ENCODE results near the gene TMEM171. TPM values are rescaled to one million over a fixed set of nuclear protein-coding genes. Genes with fewer than 3 reads are reported as not detected.

The TMEM171 gene
- total RNA-seq, 2 donors from 2014 or later = 0.57 to 0.73 TPM

DNA sequence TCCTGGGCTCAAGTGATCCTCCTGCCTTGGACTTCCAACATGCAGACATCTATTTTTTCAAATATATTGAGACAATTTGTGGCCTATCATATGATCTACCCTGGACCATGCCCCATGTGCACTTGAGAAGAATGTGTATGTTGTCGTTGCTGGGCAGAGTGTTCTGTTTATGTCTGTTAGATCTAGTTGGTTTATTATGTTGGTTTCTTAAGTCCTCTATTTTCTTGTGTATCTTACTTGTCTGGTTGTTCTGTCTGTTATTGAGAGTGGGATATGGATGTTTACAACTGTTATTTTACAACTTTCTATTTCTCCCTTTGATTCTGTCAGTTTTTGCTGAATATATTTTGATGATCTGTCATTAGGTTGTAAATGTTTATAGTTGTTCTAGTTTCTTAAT, 10.2 kb upstream of the TMEM171 start:
- WGBS, 2 experiments (ENCODE audit: insufficient coverage in 1 of 2, insufficient read length in 1 of 2) = 86% methylated on average over 1 of the region's 1 CpG; no CpG with 5 or more reads in 1 of the 2 experiments
- no peaks in the 10 kb centered on the region for H3K36me3 Mint-ChIP-seq (ENCODE audit: low read depth)
- DNase-seq = no peak
- no peak overlapping the region for H3K4me3 Mint-ChIP-seq
- H3K4me1 ChIP-seq (ENCODE audit: control insufficient read depth, insufficient read depth, low read length) = no peaks in the 10 kb centered on the region
- H3K9me3 Mint-ChIP-seq = peaks cover 5% of the 10 kb centered on the region
- H3K27ac ChIP-seq (ENCODE audit: low read depth, low read length) = no peak overlapping the region
- H3K27ac Mint-ChIP-seq = no peak overlapping the region
- H3K4me1 Mint-ChIP-seq = no peaks in the 10 kb centered on the region
- peaks cover 9% of the 10 kb centered on the region for H3K27me3 Mint-ChIP-seq (ENCODE audit: insufficient read depth)
- H3K36me3 ChIP-seq (ENCODE audit: control insufficient read depth, insufficient read depth, low read length) = no peaks in the 10 kb centered on the region
- no peak overlapping the region for H3K4me3 ChIP-seq (ENCODE audit: low read length)
- peaks cover 4% of the 10 kb centered on the region for H3K27me3 ChIP-seq (ENCODE audit: control insufficient read depth, insufficient read depth, low read length, poor library complexity, severe bottlenecking)
- H3K9me3 ChIP-seq (ENCODE audit: control insufficient read depth, low read length) = peaks cover 5% of the 10 kb centered on the region
- H3K9ac ChIP-seq (ENCODE audit: extremely low read depth, low read length, poor library complexity, severe bottlenecking) = no peak overlapping the region
- TF ChIP-seq, protein P1, sequence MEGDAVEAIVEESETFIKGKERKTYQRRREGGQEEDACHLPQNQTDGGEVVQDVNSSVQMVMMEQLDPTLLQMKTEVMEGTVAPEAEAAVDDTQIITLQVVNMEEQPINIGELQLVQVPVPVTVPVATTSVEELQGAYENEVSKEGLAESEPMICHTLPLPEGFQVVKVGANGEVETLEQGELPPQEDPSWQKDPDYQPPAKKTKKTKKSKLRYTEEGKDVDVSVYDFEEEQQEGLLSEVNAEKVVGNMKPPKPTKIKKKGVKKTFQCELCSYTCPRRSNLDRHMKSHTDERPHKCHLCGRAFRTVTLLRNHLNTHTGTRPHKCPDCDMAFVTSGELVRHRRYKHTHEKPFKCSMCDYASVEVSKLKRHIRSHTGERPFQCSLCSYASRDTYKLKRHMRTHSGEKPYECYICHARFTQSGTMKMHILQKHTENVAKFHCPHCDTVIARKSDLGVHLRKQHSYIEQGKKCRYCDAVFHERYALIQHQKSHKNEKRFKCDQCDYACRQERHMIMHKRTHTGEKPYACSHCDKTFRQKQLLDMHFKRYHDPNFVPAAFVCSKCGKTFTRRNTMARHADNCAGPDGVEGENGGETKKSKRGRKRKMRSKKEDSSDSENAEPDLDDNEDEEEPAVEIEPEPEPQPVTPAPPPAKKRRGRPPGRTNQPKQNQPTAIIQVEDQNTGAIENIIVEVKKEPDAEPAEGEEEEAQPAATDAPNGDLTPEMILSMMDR (conservative IDR thresholded peaks at IDR 0.05) = no peak

DNA sequence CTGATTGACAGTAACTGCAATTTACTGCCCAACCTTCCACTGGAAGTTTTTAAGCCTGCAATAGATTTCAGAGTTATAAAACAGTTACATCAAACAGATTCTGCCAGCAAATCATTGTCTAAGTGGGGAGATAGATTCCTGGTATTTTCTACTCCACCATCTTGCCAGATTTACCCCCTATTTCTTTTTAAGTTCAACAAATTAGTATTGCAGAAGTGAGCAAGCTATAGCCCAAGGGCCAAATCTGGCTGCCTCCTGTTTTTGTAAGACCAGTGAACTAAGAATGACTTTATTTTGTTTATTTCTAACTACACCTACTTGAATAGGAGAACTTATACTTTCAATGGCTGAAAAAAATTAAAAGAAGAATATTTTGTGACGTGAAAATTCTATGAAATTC, 8.8 kb upstream of the TMEM171 start:
- Histone ChIP-seq H3K27me3 (ENCODE audit: control insufficient read depth, insufficient read depth, low read length, poor library complexity, severe bottlenecking) (peaks cover 13% of the 10 kb centered on the region), H3K36me3 (ENCODE audit: control insufficient read depth, insufficient read depth, low read length) (no peaks in the 10 kb centered on the region), H3K4me1 (ENCODE audit: control insufficient read depth, insufficient read depth, low read length) (no peaks in the 10 kb centered on the region), H3K27ac (ENCODE audit: low read depth, low read length) (no peak overlapping the region), H3K4me3 (ENCODE audit: low read length) (no peak overlapping the region), H3K9me3 (ENCODE audit: control insufficient read depth, low read length) (peaks cover 5% of the 10 kb centered on the region), H3K9ac (ENCODE audit: extremely low read depth, low read length, poor library complexity, severe bottlenecking) (no peak overlapping the region)
- TF ChIP-seq, protein P1 (conservative IDR thresholded peaks at IDR 0.05) = no peak
- WGBS, 2 experiments (ENCODE audit: insufficient coverage in 1 of 2, insufficient read length in 1 of 2) = 97 to 100% methylated on average over 1 of the region's 1 CpG
- Mint-ChIP-seq H3K4me1 (no peaks in the 10 kb centered on the region), H3K9me3 (peaks cover 5% of the 10 kb centered on the region), H3K4me3 (no peak overlapping the region), H3K27ac (no peak overlapping the region), H3K27me3 (ENCODE audit: insufficient read depth) (peaks cover 18% of the 10 kb centered on the region), H3K36me3 (ENCODE audit: low read depth) (no peaks in the 10 kb centered on the region)
- DNase-seq = no peak

DNA sequence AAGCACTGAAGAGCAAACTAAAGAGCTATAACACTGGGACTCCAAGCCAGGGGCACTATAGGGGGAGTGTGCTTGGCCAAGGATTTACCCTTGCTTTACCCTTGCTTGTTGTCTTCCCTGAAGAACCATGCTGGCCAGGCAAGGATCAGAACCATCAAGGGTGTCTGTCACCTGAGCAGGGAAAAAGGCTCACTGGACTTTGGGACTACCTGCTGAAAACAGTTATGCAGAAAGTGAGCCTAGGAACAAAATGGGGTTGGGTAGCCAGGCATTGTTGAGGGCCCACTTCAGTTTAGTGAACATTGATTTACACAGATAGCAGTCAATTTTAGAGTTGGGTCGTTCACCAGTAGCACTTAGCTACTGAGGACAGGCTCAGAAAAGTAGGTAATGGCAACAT, 8.0 kb upstream of the TMEM171 start:
- no peak for DNase-seq
- no peaks in the 10 kb centered on the region for H3K4me1 ChIP-seq (ENCODE audit: control insufficient read depth, insufficient read depth, low read length)
- H3K36me3 Mint-ChIP-seq (ENCODE audit: low read depth) = no peaks in the 10 kb centered on the region
- TF ChIP-seq, protein P1 (conservative IDR thresholded peaks at IDR 0.05) = no peak
- no peak overlapping the region for H3K4me3 Mint-ChIP-seq
- WGBS, 2 experiments (ENCODE audit: insufficient coverage in 1 of 2, insufficient read length in 1 of 2) = 85 to 90% methylated on average over 1 of the region's 1 CpG
- H3K27ac ChIP-seq (ENCODE audit: low read depth, low read length) = no peak overlapping the region
- no peak overlapping the region for H3K4me3 ChIP-seq (ENCODE audit: low read length)
- H3K27me3 ChIP-seq (ENCODE audit: control insufficient read depth, insufficient read depth, low read length, poor library complexity, severe bottlenecking) = peaks cover 21% of the 10 kb centered on the region
- peaks cover 25% of the 10 kb centered on the region for H3K27me3 Mint-ChIP-seq (ENCODE audit: insufficient read depth)
- peaks cover 5% of the 10 kb centered on the region for H3K9me3 ChIP-seq (ENCODE audit: control insufficient read depth, low read length)
- H3K4me1 Mint-ChIP-seq = no peaks in the 10 kb centered on the region
- no peaks in the 10 kb centered on the region for H3K36me3 ChIP-seq (ENCODE audit: control insufficient read depth, insufficient read depth, low read length)
- no peak overlapping the region for H3K27ac Mint-ChIP-seq
- H3K9ac ChIP-seq (ENCODE audit: extremely low read depth, low read length, poor library complexity, severe bottlenecking) = no peak overlapping the region
- H3K9me3 Mint-ChIP-seq = peaks cover 5% of the 10 kb centered on the region

Measured in endodermal cell (in vitro differentiated cells).